WTC11 (cell line): ENCODE data around the gene HLA-DQB1. TPM values are rescaled to one million over a fixed set of nuclear protein-coding genes. Genes with fewer than 3 reads are reported as not detected.

Experiments used
- ATAC-seq: fragments of 200-7000 bp; cut with Tn5 transposase; 2 replicates; pipeline ENCODE4 v1.10.0; 2021; ENCODE audit warnings: mild to moderate bottlenecking, moderate library complexity
- CTCF ChIA-PET: fragments of 300-600 bp; sonication (Branson Sonifier 250); formaldehyde crosslinking; loops from one replicate; lab custom pipeline; 2021; ENCODE audit warnings: antibody characterized with exemption; lab: Charles Lee
- POLR2A ChIA-PET: fragments of 350-600 bp; sonication (Branson Sonifier 250); formaldehyde crosslinking; loops from one replicate; lab custom pipeline; 2021; ENCODE audit warnings: antibody characterized with exemption; lab: Charles Lee
- DNase-seq: peaks from one replicate; pipeline ENCODE4 v3.0.0; 2021; ENCODE audit warnings: low spot score
- H3K27ac Mint-ChIP-seq: 2 replicates; pipeline ENCODE4 v1.8.0; 2021; ENCODE audit warnings: mixed read lengths
- H3K27me3 Mint-ChIP-seq: 2 replicates; pipeline ENCODE4 v1.8.0; 2021; ENCODE audit warnings: low read depth, mild to moderate bottlenecking, moderate library complexity, mixed read lengths
- H3K36me3 Mint-ChIP-seq: 2 replicates; pipeline ENCODE4 v1.8.0; 2021; ENCODE audit warnings: mixed read lengths
- H3K4me1 Mint-ChIP-seq: 2 replicates; pipeline ENCODE4 v1.8.0; 2022; ENCODE audit warnings: mixed read lengths
- H3K4me3 Mint-ChIP-seq: 2 replicates; pipeline ENCODE4 v1.8.0; 2021; ENCODE audit warnings: mild to moderate bottlenecking, moderate library complexity, mixed read lengths
- H3K9me3 Mint-ChIP-seq: 2 replicates; pipeline ENCODE4 v1.8.0; 2021; ENCODE audit warnings: mixed read lengths
- ATF1 ChIP-seq: sonication (generic); formaldehyde crosslinking; IDR thresholded peaks from 2 replicates; pipeline ENCODE4 v1.8.1; 2023; ENCODE audit warnings: mild to moderate bottlenecking, moderate library complexity, missing genetic modification reagents
- ATF6 ChIP-seq: sonication (generic); formaldehyde crosslinking; IDR thresholded peaks from 2 replicates; pipeline ENCODE4 v1.8.1; 2023; ENCODE audit warnings: mild to moderate bottlenecking, missing genetic modification reagents
- CTCF ChIP-seq: fragments of 200-600 bp; IDR thresholded peaks from 2 replicates; pipeline ENCODE4 v1.8.0; 2022; ENCODE audit warnings: antibody characterized with exemption
- E2F4 ChIP-seq: sonication (generic); formaldehyde crosslinking; IDR thresholded peaks from 2 replicates; pipeline ENCODE4 v1.8.1; 2022; ENCODE audit warnings: low read depth, mild to moderate bottlenecking, moderate library complexity, missing genetic modification reagents, borderline replicate concordance
- E2F5 ChIP-seq: sonication (generic); formaldehyde crosslinking; IDR thresholded peaks from 2 replicates; pipeline ENCODE4 v1.8.1; 2022; ENCODE audit warnings: mild to moderate bottlenecking, moderate library complexity, missing genetic modification reagents
- ESRRA ChIP-seq: sonication (generic); formaldehyde crosslinking; IDR thresholded peaks from 2 replicates; pipeline ENCODE4 v1.8.1; 2022; ENCODE audit warnings: mild to moderate bottlenecking, missing genetic modification reagents, borderline replicate concordance
- ETV6 ChIP-seq: sonication (generic); formaldehyde crosslinking; IDR thresholded peaks from 2 replicates; pipeline ENCODE4 v1.8.1; 2022; ENCODE audit warnings: mild to moderate bottlenecking, missing genetic modification reagents
- FOXJ3 ChIP-seq: sonication (generic); formaldehyde crosslinking; IDR thresholded peaks from 2 replicates; pipeline ENCODE4 v1.9.0; 2021; ENCODE audit warnings: missing genetic modification reagents, mild to moderate bottlenecking, borderline replicate concordance
- FOXK1 ChIP-seq: sonication (generic); formaldehyde crosslinking; IDR thresholded peaks from 2 replicates; pipeline ENCODE4 v1.8.0; 2022; ENCODE audit warnings: mild to moderate bottlenecking, moderate library complexity, missing genetic modification reagents
- HMGA2 ChIP-seq: fragments of 250-450 bp; sonication (Bioruptor Pico); IDR thresholded peaks from 2 replicates; pipeline ENCODE4 v1.4.0; 2021; ENCODE audit warnings: mild to moderate bottlenecking, moderate library complexity
- JAZF1 ChIP-seq: fragments of 250-450 bp; sonication (Bioruptor Pico); IDR thresholded peaks from 2 replicates; pipeline ENCODE4 v1.9.0; 2021; ENCODE audit warnings: moderate library complexity, mild to moderate bottlenecking, inconsistent platforms
- JUN ChIP-seq: sonication (generic); formaldehyde crosslinking; IDR thresholded peaks from 2 replicates; pipeline ENCODE4 v1.8.0; 2023; ENCODE audit warnings: mild to moderate bottlenecking, missing genetic modification reagents
- MLX ChIP-seq: sonication (generic); formaldehyde crosslinking; IDR thresholded peaks from 2 replicates; pipeline ENCODE4 v1.8.1; 2023; ENCODE audit warnings: mild to moderate bottlenecking, missing genetic modification reagents, moderate library complexity
- NFYB ChIP-seq: sonication (generic); formaldehyde crosslinking; conservative IDR thresholded peaks from 2 replicates; pipeline ENCODE4 v1.8.0; 2022; ENCODE audit warnings: low read depth, missing genetic modification reagents
- NR3C1 ChIP-seq: sonication (generic); formaldehyde crosslinking; conservative IDR thresholded peaks from 2 replicates; pipeline ENCODE4 v1.8.1; 2023; ENCODE audit warnings: low read depth, mild to moderate bottlenecking, missing genetic modification reagents
- PRDM15 ChIP-seq: sonication (generic); formaldehyde crosslinking; IDR thresholded peaks from 2 replicates; pipeline ENCODE4 v1.8.0; 2022; ENCODE audit warnings: missing genetic modification reagents
- RELA ChIP-seq: sonication (generic); formaldehyde crosslinking; IDR thresholded peaks from 2 replicates; pipeline ENCODE4 v1.8.1; 2022; ENCODE audit warnings: missing genetic modification reagents, mild to moderate bottlenecking, borderline replicate concordance
- SMAD4 ChIP-seq: sonication (generic); formaldehyde crosslinking; IDR thresholded peaks from 2 replicates; pipeline ENCODE4 v1.8.0; 2022; ENCODE audit warnings: mild to moderate bottlenecking, missing genetic modification reagents
- STAT6 ChIP-seq: sonication (generic); formaldehyde crosslinking; conservative IDR thresholded peaks from 2 replicates; pipeline ENCODE4 v1.8.1; 2023; ENCODE audit warnings: mild to moderate bottlenecking, low read depth, missing genetic modification reagents, moderate library complexity
- USF1 ChIP-seq: sonication (generic); formaldehyde crosslinking; IDR thresholded peaks from 2 replicates; pipeline ENCODE4 v1.8.0; 2022; ENCODE audit warnings: mild to moderate bottlenecking, missing genetic modification reagents
- ZMAT4 ChIP-seq: fragments of 250-450 bp; sonication (Bioruptor Pico); IDR thresholded peaks from 2 replicates; pipeline ENCODE4 v1.9.0; 2021; ENCODE audit warnings: mild to moderate bottlenecking
- ZNF232 ChIP-seq: sonication (generic); formaldehyde crosslinking; IDR thresholded peaks from 2 replicates; pipeline ENCODE4 v1.8.0; 2022; ENCODE audit warnings: mild to moderate bottlenecking, missing genetic modification reagents
- total RNA-seq: library from RNA; stranded (reverse); gene quantifications from 3 replicates; pipeline ENCODE4 v1.2.3, GENCODE V29; 2021

The HLA-DQB1 gene
- total RNA-seq, 1 experiment from 2014 or later, result 0.83 TPM

- Mint-ChIP-seq H3K4me3 (no peak overlapping the region), H3K4me1 (peaks cover 6% of the 10 kb centered on the region; the same call in 1 of the 2 replicates), H3K27ac (no peak overlapping the region), H3K27me3 (peaks cover 34% of the 10 kb centered on the region), H3K36me3 (no peaks in the 10 kb centered on the region), H3K9me3 (peaks cover 6% of the 10 kb centered on the region; the same call in 1 of the 2 replicates)
- ATAC-seq, result no peak
- DNase-seq, result no peak
- CTCF ChIA-PET, result no interaction called here
- POLR2A ChIA-PET, result no interaction called here
- no peak for TF ChIP-seq E2F5 (CRISPR knock-in tag)
- no peak for TF ChIP-seq FOXJ3
- TF ChIP-seq NR3C1 (CRISPR knock-in tag), result no peak
- TF ChIP-seq JUN (CRISPR knock-in tag), result no peak
- no peak for TF ChIP-seq JAZF1 (CRISPR knock-in tag)
- TF ChIP-seq MLX (CRISPR knock-in tag), result no peak
- no peak for TF ChIP-seq USF1 (CRISPR knock-in tag)
- TF ChIP-seq ESRRA (CRISPR knock-in tag), result no peak
- no peak for TF ChIP-seq SMAD4 (CRISPR knock-in tag)
- no peak for TF ChIP-seq FOXK1
- no peak for TF ChIP-seq ATF1
- TF ChIP-seq ZMAT4 (CRISPR knock-in tag), result no peak
- TF ChIP-seq ATF6 (CRISPR knock-in tag), result no peak
- no peak for TF ChIP-seq ETV6 (CRISPR knock-in tag)
- no peak for TF ChIP-seq E2F4 (CRISPR knock-in tag)
- TF ChIP-seq ZNF232 (CRISPR knock-in tag), result no peak
Measured at GRCh38 chr6:32669240-32669639, 2.8 kb upstream of the HLA-DQB1 start.

GRCh38 chr6:32668226-32668747, 1.8 kb upstream of the HLA-DQB1 start:
- Mint-ChIP-seq H3K27ac (no peak overlapping the region), H3K4me1 (peaks cover 6% of the 10 kb centered on the region; the same call in 1 of the 2 replicates), H3K36me3 (no peaks in the 10 kb centered on the region), H3K27me3 (peaks cover 44% of the 10 kb centered on the region), H3K4me3 (no peak overlapping the region), H3K9me3 (peaks cover 4% of the 10 kb centered on the region; the same call in 1 of the 2 replicates)
- POLR2A ChIA-PET, result no interaction called here
- CTCF ChIA-PET, result no interaction called here
- DNase-seq, result no peak
- no peak for ATAC-seq
- TF ChIP-seq STAT6 (no peak), PRDM15 (CRISPR knock-in tag) (no peak), NFYB (CRISPR knock-in tag) (no peak), CTCF (no peak), RELA (CRISPR knock-in tag) (no peak), ATF1 (no peak), HMGA2 (CRISPR knock-in tag) (no peak)
